ENCODE results near the gene MAP1LC3A. TPM values are rescaled to one million over a fixed set of nuclear protein-coding genes. Genes with fewer than 3 reads are reported as not detected.

MAP1LC3A gene
- total RNA-seq, 1 experiment from 2014 or later: not detected

DNA sequence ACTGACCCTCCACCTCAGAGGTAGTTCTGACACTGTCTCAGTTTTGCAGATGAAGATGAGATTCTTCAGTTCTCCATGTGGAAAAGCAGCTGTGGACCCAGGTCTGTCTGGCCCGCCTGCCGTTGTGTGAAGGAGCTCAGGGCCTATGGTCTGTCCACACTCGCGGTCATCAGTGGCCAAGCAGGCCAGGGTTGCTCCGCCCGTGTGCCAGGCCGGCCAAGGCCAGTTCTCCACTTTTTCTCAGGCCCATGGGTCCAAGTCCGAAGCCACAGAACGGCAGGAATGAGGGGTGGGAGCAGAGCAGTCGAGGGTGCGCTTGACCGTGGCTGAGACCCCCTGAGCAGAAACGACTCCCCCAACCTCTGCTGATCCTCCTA is 8.6 kb upstream of the MAP1LC3A start:
- CTCF ChIA-PET: interaction anchor here (0.6 kb wide), 1 partner anchor 636 kb away, joined by 4 read pairs; no protein-coding TSS in a partner anchor

DNA sequence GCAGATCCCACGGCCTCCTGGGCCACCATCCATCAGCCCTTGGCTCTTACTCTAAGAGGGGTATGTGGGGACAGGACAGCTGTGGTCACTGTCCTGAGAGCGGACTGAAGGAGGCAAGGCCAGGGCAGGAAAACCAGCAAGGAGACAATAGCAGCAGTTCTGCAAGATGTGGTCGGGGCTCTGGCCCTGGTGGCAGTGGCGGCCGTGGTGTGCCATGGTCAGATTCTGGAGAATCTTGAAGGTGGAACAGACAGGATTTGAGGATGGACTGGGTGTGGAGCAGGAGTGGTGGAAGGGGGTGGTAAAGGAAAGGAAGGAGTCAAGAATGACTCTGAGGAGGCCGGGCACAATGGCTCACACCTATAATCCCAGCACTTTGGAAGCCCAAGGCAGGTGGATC is 5.9 kb upstream of the MAP1LC3A start:
- no peaks in the 10 kb centered on the region for H3K9me3 ChIP-seq (ENCODE audit: insufficient read depth, low read depth)
- no TSS peak for BruUV-seq (replicated peaks)
- no peaks in the 10 kb centered on the region for H3F3A ChIP-seq (ENCODE audit: insufficient read depth, low read depth)
- no peak overlapping the region for H3K4me2 ChIP-seq
- DNase-seq: no peak
- no peak overlapping the region for H3K4me3 ChIP-seq
- no peaks in the 10 kb centered on the region for H3K9me2 ChIP-seq (ENCODE audit: insufficient read depth)
- no peaks in the 10 kb centered on the region for H3K79me2 ChIP-seq (ENCODE audit: low read depth)
- TF ChIP-seq, protein P1, sequence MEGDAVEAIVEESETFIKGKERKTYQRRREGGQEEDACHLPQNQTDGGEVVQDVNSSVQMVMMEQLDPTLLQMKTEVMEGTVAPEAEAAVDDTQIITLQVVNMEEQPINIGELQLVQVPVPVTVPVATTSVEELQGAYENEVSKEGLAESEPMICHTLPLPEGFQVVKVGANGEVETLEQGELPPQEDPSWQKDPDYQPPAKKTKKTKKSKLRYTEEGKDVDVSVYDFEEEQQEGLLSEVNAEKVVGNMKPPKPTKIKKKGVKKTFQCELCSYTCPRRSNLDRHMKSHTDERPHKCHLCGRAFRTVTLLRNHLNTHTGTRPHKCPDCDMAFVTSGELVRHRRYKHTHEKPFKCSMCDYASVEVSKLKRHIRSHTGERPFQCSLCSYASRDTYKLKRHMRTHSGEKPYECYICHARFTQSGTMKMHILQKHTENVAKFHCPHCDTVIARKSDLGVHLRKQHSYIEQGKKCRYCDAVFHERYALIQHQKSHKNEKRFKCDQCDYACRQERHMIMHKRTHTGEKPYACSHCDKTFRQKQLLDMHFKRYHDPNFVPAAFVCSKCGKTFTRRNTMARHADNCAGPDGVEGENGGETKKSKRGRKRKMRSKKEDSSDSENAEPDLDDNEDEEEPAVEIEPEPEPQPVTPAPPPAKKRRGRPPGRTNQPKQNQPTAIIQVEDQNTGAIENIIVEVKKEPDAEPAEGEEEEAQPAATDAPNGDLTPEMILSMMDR (conservative IDR thresholded peaks at IDR 0.05): no peak
- no peak for TF ChIP-seq EZH2 (IDR thresholded peaks at IDR 0.05; ENCODE audit: low read depth)
- ChIA-PET POLR2A (ENCODE audit: unreplicated experiment) (interaction anchor here (0.7 kb wide), 1 partner anchor 789 kb away, joined by 3 read pairs; no protein-coding TSS in a partner anchor), CTCF (no interaction called here)
- no peak overlapping the region for H3K27ac ChIP-seq
- H3K4me1 ChIP-seq (replicated peaks; ENCODE audit: insufficient read depth): peaks cover 6% of the 10 kb centered on the region; the same call in 1 of the 2 replicates
- no peaks in the 10 kb centered on the region for H3K36me3 ChIP-seq (ENCODE audit: low read depth)
- H2AFZ ChIP-seq: no peak overlapping the region
- no peaks in the 10 kb centered on the region for H3K27me3 ChIP-seq (ENCODE audit: insufficient read depth, low read depth)
- H4K20me1 ChIP-seq (ENCODE audit: insufficient read depth): no peaks in the 10 kb centered on the region
- intact Hi-C loops (cut with micrococcal nuclease; ENCODE audit: unreplicated experiment): no loop called here

More for the DNA sequence above, 8.6 kb upstream of the MAP1LC3A start:
- Histone ChIP-seq H3K4me1 (replicated peaks; ENCODE audit: insufficient read depth) (peaks cover 6% of the 10 kb centered on the region; the same call in 1 of the 2 replicates), H3K79me2 (ENCODE audit: low read depth) (no peaks in the 10 kb centered on the region), H3K27ac (no peak overlapping the region), H2AFZ (no peak overlapping the region), H3K36me3 (ENCODE audit: low read depth) (no peaks in the 10 kb centered on the region), H3K4me3 (no peak overlapping the region), H3K9me2 (ENCODE audit: insufficient read depth) (no peaks in the 10 kb centered on the region), H3K4me2 (no peak overlapping the region), H4K20me1 (ENCODE audit: insufficient read depth) (no peaks in the 10 kb centered on the region), H3K9me3 (ENCODE audit: insufficient read depth, low read depth) (no peaks in the 10 kb centered on the region), H3F3A (ENCODE audit: insufficient read depth, low read depth) (no peaks in the 10 kb centered on the region), H3K27me3 (ENCODE audit: insufficient read depth, low read depth) (no peaks in the 10 kb centered on the region)
- POLR2A ChIA-PET (ENCODE audit: unreplicated experiment): no interaction called here
- no peak for DNase-seq
- TSS peak; percentile 25 for BruUV-seq (replicated peaks)
- TF ChIP-seq, protein P1 (conservative IDR thresholded peaks at IDR 0.05): no peak
- TF ChIP-seq EZH2 (IDR thresholded peaks at IDR 0.05; ENCODE audit: low read depth): no peak
- intact Hi-C loops (cut with micrococcal nuclease; ENCODE audit: unreplicated experiment): no loop called here

DNA sequence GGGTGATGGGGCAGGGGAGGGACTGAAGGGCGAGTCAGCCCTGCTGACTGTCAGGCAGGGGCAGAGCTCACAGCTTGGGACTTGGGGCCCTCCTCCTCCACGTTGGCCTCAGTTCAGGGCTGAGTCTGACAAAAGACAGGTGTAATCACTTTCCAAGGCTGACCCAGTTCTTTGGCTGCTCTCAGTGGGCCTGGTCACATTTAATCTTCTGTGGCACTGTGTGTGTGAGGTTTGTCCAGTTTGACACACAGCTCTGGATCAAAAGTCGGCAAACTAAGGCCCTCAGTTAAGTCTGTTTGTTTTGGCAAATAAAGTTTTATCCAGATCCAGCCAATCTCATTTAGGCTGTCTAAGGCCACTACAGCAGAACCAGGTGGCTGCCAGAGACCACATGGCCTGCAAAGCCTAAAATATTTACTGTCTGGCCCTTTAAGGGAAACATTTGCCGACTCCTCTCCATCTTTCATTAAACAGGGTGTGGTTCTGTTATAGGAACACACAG is 5.1 kb upstream of the MAP1LC3A start:
- Histone ChIP-seq H3K36me3 (ENCODE audit: low read depth) (no peaks in the 10 kb centered on the region), H4K20me1 (ENCODE audit: insufficient read depth) (no peaks in the 10 kb centered on the region), H3K9me2 (ENCODE audit: insufficient read depth) (no peaks in the 10 kb centered on the region), H3K4me2 (no peak overlapping the region), H2AFZ (no peak overlapping the region), H3K79me2 (ENCODE audit: low read depth) (no peaks in the 10 kb centered on the region), H3F3A (ENCODE audit: insufficient read depth, low read depth) (no peaks in the 10 kb centered on the region; the same call in 1 of the 2 replicates), H3K9me3 (ENCODE audit: insufficient read depth, low read depth) (no peaks in the 10 kb centered on the region), H3K4me1 (replicated peaks; ENCODE audit: insufficient read depth) (peaks cover 6% of the 10 kb centered on the region; the same call in 1 of the 2 replicates), H3K27ac (no peak overlapping the region), H3K4me3 (no peak overlapping the region), H3K27me3 (ENCODE audit: insufficient read depth, low read depth) (no peaks in the 10 kb centered on the region)
- intact Hi-C loops (cut with micrococcal nuclease; ENCODE audit: unreplicated experiment): no loop called here
- no TSS peak for BruUV-seq (replicated peaks)
- ChIA-PET POLR2A (ENCODE audit: unreplicated experiment) (no interaction called here), CTCF (no interaction called here)
- no peak for DNase-seq
- TF ChIP-seq EZH2 (IDR thresholded peaks at IDR 0.05; ENCODE audit: low read depth): no peak
- TF ChIP-seq, protein P1 (conservative IDR thresholded peaks at IDR 0.05): no peak

Measured in PC-9 (cell line).